A549 (cell line): Measurements from ENCODE around the gene GNB1. TPM values are rescaled to one million over a fixed set of nuclear protein-coding genes. Genes with fewer than 3 reads are reported as not detected.

Experiments
- ATAC-seq, 2 experiments: fragments of 200-7000 bp in 1 of 2; fragments of >200 bp in 1 of 2; cut with Nextera tagmentation in 1 of 2; cut with Tn5 transposase in 1 of 2; 3 replicates each; pipeline versions ENCODE4 v1.8.0 to v1.9.1; 2018 to 2020; ENCODE audit warnings: mild to moderate bottlenecking in 1 of 2, moderate library complexity in 1 of 2
- CTCF ChIA-PET: fragments of 300-600 bp; sonication (Branson Sonifier 250); formaldehyde crosslinking; extraction: SDS; loops from one replicate; lab custom pipeline; 2021; ENCODE audit warnings: antibody characterized with exemption, inconsistent platforms; lab: Yijun Ruan, JAX
- POLR2A ChIA-PET: fragments of 350-600 bp; formaldehyde crosslinking; extraction: SDS; loops from one replicate; lab custom pipeline; 2021; ENCODE audit warnings: antibody characterized with exemption, inconsistent platforms; lab: Yijun Ruan, JAX
- DNase-seq, 2 experiments: peaks; one replicate each; pipeline versions ENCODE4 v3.0.0 to v3.0.0-alpha.2; 2011 to 2016; ENCODE audit warnings: low read depth in 1 of 2, low spot score in 1 of 2
- FAIRE-seq: peaks from 2 replicates; lab custom pipeline; 2011; peaks lifted over from hg19 to GRCh38; lab: Jason Lieb, UNC
- H3K27ac ChIP-seq, 2 experiments: fragments of >200 bp; sonication (Bioruptor Twin); formaldehyde crosslinking; 3 replicates each; pipeline ENCODE4 v1.5.1; 2016 to 2017
- H3K4me1 ChIP-seq: fragments of >200 bp; sonication (Bioruptor Twin); formaldehyde crosslinking; 3 replicates; pipeline ENCODE4 v1.6.1; 2016
- H3K4me2 ChIP-seq: fragments of >200 bp; sonication (Bioruptor Twin); formaldehyde crosslinking; 3 replicates; pipeline ENCODE4 v1.6.1; 2016
- H3K4me3 ChIP-seq: fragments of >200 bp; sonication (Bioruptor Twin); formaldehyde crosslinking; 3 replicates; pipeline ENCODE4 v1.5.1; 2016
- H3K9me3 ChIP-seq: fragments of >200 bp; sonication (Bioruptor Twin); formaldehyde crosslinking; 3 replicates; pipeline ENCODE4 v1.6.1; 2016
- CEBPB ChIP-seq, 2 experiments: fragments of >200 bp in 1 of 2; sonication (Bioruptor Twin) in 1 of 2; formaldehyde crosslinking in 1 of 2; IDR thresholded peaks; 2 replicates each; pipeline ENCODE4 v1.6.1; 2012 to 2016
- CHD2 ChIP-seq: fragments of 150-350 bp; IDR thresholded peaks from 2 replicates; pipeline ENCODE4 v1.6.1; 2014; ENCODE audit warnings: low read length; ENCODE audit not compliant: partially characterized antibody
- EP300 ChIP-seq, 2 experiments: fragments of >200 bp; sonication (Bioruptor Twin); formaldehyde crosslinking; IDR thresholded peaks; 2 replicates in 1 of 2; 3 replicates in 1 of 2; pipeline ENCODE4 v1.6.1; 2016 to 2017
- FOSL2 ChIP-seq, 2 experiments: fragments of 450-650 bp in 1 of 2; fragments of >200 bp in 1 of 2; sonication (Bioruptor Twin) in 1 of 2; formaldehyde crosslinking; IDR thresholded peaks; 2 replicates each; pipeline versions ENCODE4 v1.5.0 to v1.6.1; 2016 to 2020; ENCODE audit warnings: mild to moderate bottlenecking in 1 of 2, moderate library complexity in 1 of 2
- GATA3 ChIP-seq: IDR thresholded peaks from 2 replicates; pipeline ENCODE4 v1.6.1; 2012; ENCODE audit warnings: borderline replicate concordance
- HDAC2 ChIP-seq: fragments of 200-600 bp; sonication (generic); IDR thresholded peaks from 2 replicates; pipeline ENCODE4 v1.6.1; 2016
- HOXB5 ChIP-seq: fragments of 250-450 bp; sonication (Bioruptor Pico); IDR thresholded peaks from 2 replicates; pipeline ENCODE4 v1.5.0; 2020; ENCODE audit warnings: mild to moderate bottlenecking, moderate library complexity
- JUN ChIP-seq, 2 experiments: fragments of >200 bp; sonication (Bioruptor Twin); formaldehyde crosslinking; IDR thresholded peaks; 2 replicates in 1 of 2; 3 replicates in 1 of 2; pipeline ENCODE4 v1.6.1; 2016 to 2017
- KDM5A ChIP-seq: fragments of 200-600 bp; sonication (generic); IDR thresholded peaks from 2 replicates; pipeline ENCODE4 v1.6.1; 2016; ENCODE audit warnings: antibody characterized with exemption, mild to moderate bottlenecking
- MYC ChIP-seq: IDR thresholded peaks from 2 replicates; pipeline ENCODE4 v1.6.1; 2012; ENCODE audit warnings: mild to moderate bottlenecking, inconsistent platforms, low read length, improper control_type of control experiment, borderline replicate concordance
- POLR2A ChIP-seq: IDR thresholded peaks from 2 replicates; pipeline ENCODE4 v1.6.1; 2012; ENCODE audit warnings: mild to moderate bottlenecking, low read length
- USF2 ChIP-seq: fragments of 450-650 bp; IDR thresholded peaks from 2 replicates; pipeline ENCODE4 v1.6.1; 2014; ENCODE audit warnings: antibody characterized with exemption
- ZSCAN20 ChIP-seq: fragments of 250-450 bp; sonication (Bioruptor Pico); IDR thresholded peaks from 2 replicates; pipeline ENCODE4 v1.8.0; 2022; ENCODE audit warnings: mild to moderate bottlenecking, moderate library complexity
- WGBS: methylation state at CpG from one replicate; pipeline ENCODE4 v1.1.6; 2017; ENCODE audit errors: missing lambda C conversion rate; 5-methylcytosine and 5-hydroxymethylcytosine counted together
- polyA plus RNA-seq, 4 experiments: library from polyadenylated mRNA; depleted of rRNA in 3 of 4; stranded (reverse); fragments of >200 nt; fragmentation: RNase III in 1 of 4; extraction: RNeasy Plus Mini Kit Qiagen cat#74134 plus additional on column Dnase treatment in 1 of 4; gene quantifications; 2 replicates in 3 of 4; 3 replicates in 1 of 4; pipeline ENCODE4 v1.2.3, GENCODE V29; 2011 to 2017
- TF ChIP-seq, protein P1 (sequence below): fragments of 200-600 bp; sonication (generic); IDR thresholded peaks from 2 replicates; pipeline ENCODE4 v1.6.1; 2016; ENCODE audit warnings: antibody characterized with exemption, mild to moderate bottlenecking, moderate library complexity
- TF ChIP-seq, protein P2 (sequence below): fragments of >200 bp; sonication (Bioruptor Twin); formaldehyde crosslinking; IDR thresholded peaks from 3 replicates; pipeline ENCODE4 v1.5.1; 2016

Gene GNB1
- polyA plus RNA-seq, 2 of the 4 experiments (the other 2 are of a cell fraction) = 159 to 270 TPM

DNA sequence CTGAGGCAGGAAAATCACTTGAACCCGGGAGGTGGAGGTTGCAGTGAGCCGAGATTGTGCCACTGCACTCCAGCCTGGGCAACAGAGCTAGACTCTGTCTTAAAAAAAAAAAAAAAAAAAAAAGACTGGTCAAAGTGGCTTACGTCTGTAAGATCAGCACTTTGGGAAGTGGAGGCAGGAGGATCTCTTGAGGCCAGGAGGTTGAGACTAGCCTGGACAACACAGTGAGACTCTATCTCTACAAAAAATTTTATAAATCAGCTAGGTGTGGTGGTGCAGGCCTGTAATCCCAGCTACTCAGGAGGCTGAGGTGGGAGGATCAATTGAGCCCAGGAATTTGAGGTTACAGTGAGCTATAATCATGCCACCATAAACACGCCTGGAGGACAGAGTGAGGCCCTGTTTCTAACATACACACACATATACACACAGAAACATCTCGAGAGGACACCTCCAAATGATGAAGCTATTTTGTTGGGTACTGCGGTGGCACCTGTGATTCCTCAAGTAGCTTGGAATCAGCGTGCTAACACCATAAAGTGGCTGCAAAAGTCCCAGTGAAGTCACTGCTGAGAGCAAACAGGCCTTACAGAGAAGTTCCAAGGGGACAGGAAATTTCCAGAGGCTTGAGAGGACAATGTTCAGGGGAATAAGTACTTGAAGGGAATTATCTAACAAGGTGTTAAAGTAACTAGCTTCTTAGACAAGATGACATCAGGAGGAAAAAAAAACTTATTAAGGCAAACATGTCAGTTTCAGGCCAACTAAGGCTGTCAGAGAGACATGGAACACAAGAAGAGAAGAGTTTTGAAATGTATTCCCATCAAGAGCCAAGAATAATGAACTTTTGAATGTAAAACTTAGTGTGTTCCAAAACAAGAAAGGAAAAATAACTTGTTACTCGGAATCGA is 114.0 kb downstream of the GNB1 start:
- no peak for TF ChIP-seq HOXB5 (CRISPR knock-in tag)
- no peak for TF ChIP-seq CEBPB (IDR thresholded peaks at IDR 0.05)
- no peak for TF ChIP-seq JUN (IDR thresholded peaks at IDR 0.05)
- TF ChIP-seq, protein P1, sequence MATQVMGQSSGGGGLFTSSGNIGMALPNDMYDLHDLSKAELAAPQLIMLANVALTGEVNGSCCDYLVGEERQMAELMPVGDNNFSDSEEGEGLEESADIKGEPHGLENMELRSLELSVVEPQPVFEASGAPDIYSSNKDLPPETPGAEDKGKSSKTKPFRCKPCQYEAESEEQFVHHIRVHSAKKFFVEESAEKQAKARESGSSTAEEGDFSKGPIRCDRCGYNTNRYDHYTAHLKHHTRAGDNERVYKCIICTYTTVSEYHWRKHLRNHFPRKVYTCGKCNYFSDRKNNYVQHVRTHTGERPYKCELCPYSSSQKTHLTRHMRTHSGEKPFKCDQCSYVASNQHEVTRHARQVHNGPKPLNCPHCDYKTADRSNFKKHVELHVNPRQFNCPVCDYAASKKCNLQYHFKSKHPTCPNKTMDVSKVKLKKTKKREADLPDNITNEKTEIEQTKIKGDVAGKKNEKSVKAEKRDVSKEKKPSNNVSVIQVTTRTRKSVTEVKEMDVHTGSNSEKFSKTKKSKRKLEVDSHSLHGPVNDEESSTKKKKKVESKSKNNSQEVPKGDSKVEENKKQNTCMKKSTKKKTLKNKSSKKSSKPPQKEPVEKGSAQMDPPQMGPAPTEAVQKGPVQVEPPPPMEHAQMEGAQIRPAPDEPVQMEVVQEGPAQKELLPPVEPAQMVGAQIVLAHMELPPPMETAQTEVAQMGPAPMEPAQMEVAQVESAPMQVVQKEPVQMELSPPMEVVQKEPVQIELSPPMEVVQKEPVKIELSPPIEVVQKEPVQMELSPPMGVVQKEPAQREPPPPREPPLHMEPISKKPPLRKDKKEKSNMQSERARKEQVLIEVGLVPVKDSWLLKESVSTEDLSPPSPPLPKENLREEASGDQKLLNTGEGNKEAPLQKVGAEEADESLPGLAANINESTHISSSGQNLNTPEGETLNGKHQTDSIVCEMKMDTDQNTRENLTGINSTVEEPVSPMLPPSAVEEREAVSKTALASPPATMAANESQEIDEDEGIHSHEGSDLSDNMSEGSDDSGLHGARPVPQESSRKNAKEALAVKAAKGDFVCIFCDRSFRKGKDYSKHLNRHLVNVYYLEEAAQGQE = no peak
- no peak for TF ChIP-seq CHD2
- no peak for TF ChIP-seq HDAC2
- peak overlapping the region; percentile 99 for H3K4me2 ChIP-seq
- peak overlapping the region; percentile 78 for H3K4me3 ChIP-seq
- ATAC-seq = no peak
- FAIRE-seq = no peak
- no peaks in the 10 kb centered on the region for H3K9me3 ChIP-seq
- 65% methylated on average over 8 of the region's 9 CpGs for WGBS
- no peak for DNase-seq
- CTCF ChIA-PET = interaction anchor here (1.1 to 2.5 kb wide), 3 partner anchors 124 to 183 kb away, joined by 3 to 12 read pairs (median 4); no protein-coding TSS in a partner anchor
- peaks cover 27% of the 10 kb centered on the region; the same call in 2 of the 3 replicates for H3K4me1 ChIP-seq
- H3K27ac ChIP-seq = peak overlapping the region; percentile 99
- POLR2A ChIA-PET = no interaction called here

DNA sequence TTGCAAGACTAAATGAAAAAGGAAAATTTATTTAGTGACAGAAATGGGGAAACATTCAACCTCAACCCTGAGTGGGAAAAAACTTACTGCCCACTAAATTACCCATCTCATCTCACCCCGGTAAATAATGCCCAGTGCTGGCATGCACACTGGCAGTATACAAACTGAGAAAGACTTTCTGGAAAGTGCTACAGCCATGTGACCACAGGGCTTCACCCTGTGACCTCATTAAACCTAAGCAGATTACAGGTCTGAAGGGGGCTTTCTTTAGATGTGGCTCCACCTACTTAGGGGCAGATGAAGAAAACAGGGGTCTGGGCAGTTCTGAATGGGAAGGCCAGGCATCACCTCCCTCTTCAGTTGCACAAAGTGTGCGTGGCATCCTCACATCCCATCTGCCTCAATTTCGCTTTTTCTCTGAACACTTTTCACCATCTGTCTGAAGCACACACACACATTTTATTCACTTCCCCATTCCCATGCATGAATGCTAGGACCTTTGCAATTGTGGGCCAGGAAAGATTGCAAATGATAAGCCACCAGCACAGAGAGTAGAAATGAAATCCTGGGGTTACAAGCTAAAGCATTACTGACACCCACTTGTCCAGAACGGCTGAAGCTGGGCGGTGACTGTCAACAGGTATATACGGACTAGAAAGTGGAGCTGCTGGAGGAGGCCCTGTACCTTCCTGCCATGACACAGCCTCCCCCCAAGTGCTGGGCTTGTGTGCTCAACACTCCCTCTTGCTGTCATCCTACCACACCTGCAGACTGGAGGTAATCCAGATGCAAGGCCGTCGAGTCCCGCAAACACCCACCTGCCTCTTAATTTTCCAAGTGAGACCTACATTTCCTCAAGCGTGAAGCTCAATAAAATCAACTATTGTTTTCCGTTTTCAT is 115.3 kb downstream of the GNB1 start:
- no peak for FAIRE-seq
- DNase-seq = no peak
- WGBS = 89% methylated on average over 11 of the region's 11 CpGs
- Histone ChIP-seq H3K4me1 (peaks cover 24% of the 10 kb centered on the region; the same call in 2 of the 3 replicates), H3K27ac (no peak overlapping the region), H3K4me2 (peak overlapping the region; percentile 34)
- ChIA-PET CTCF (interaction anchor here (0.6 to 2.5 kb wide), 2 partner anchors 131 to 267 kb away, joined by 3 to 12 read pairs; no protein-coding TSS in a partner anchor), POLR2A (no interaction called here)
- no peak for ATAC-seq
- TF ChIP-seq, protein P2, sequence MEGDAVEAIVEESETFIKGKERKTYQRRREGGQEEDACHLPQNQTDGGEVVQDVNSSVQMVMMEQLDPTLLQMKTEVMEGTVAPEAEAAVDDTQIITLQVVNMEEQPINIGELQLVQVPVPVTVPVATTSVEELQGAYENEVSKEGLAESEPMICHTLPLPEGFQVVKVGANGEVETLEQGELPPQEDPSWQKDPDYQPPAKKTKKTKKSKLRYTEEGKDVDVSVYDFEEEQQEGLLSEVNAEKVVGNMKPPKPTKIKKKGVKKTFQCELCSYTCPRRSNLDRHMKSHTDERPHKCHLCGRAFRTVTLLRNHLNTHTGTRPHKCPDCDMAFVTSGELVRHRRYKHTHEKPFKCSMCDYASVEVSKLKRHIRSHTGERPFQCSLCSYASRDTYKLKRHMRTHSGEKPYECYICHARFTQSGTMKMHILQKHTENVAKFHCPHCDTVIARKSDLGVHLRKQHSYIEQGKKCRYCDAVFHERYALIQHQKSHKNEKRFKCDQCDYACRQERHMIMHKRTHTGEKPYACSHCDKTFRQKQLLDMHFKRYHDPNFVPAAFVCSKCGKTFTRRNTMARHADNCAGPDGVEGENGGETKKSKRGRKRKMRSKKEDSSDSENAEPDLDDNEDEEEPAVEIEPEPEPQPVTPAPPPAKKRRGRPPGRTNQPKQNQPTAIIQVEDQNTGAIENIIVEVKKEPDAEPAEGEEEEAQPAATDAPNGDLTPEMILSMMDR = no peak
- TF ChIP-seq ZSCAN20 = no peak
- TF ChIP-seq USF2 = no peak
- no peak for TF ChIP-seq KDM5A
- TF ChIP-seq FOSL2 (IDR thresholded peaks at IDR 0.05) = no peak
- no peak for TF ChIP-seq FOSL2 (CRISPR knock-in tag; IDR thresholded peaks at IDR 0.05)
- no peak for TF ChIP-seq EP300 (IDR thresholded peaks at IDR 0.05)
- TF ChIP-seq POLR2A = no peak
- no peak for TF ChIP-seq MYC
- no peak for TF ChIP-seq GATA3
- TF ChIP-seq, all 56 proteins: peak for 0
- Histone ChIP-seq H3K4me3 (no peak overlapping the region), H3K9me3 (peaks cover 12% of the 10 kb centered on the region; the same call in 2 of the 3 replicates)
